ENCODE results near the gene TRAFD1.

DNA sequence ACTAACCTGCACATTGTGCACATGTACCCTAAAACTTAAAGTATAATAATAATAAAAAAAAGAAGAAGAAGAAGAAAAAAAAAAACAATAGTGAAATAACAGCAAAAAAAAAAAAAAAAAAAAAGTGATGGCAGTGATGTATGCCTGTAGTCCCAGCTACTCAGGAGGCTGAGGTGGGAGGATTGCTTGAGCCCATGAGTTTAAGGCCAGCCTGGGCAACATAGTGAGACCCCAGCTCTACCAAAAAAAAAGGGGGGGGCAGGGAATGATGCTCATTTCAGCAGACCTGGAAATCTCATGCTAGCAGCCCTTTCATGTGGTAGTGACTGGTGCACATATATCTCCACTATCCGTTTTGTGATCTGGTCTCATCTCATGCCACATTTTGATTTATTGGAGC lies 20.8 kb downstream of the TRAFD1 start:
- TF ChIP-seq, protein P1, sequence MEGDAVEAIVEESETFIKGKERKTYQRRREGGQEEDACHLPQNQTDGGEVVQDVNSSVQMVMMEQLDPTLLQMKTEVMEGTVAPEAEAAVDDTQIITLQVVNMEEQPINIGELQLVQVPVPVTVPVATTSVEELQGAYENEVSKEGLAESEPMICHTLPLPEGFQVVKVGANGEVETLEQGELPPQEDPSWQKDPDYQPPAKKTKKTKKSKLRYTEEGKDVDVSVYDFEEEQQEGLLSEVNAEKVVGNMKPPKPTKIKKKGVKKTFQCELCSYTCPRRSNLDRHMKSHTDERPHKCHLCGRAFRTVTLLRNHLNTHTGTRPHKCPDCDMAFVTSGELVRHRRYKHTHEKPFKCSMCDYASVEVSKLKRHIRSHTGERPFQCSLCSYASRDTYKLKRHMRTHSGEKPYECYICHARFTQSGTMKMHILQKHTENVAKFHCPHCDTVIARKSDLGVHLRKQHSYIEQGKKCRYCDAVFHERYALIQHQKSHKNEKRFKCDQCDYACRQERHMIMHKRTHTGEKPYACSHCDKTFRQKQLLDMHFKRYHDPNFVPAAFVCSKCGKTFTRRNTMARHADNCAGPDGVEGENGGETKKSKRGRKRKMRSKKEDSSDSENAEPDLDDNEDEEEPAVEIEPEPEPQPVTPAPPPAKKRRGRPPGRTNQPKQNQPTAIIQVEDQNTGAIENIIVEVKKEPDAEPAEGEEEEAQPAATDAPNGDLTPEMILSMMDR (conservative IDR thresholded peaks at IDR 0.05; ENCODE audit: low read length) = no peak
- no peak for TF ChIP-seq EZH2phosphoT487 (IDR thresholded peaks at IDR 0.05; ENCODE audit: borderline replicate concordance, low read depth, low read length)
